NCI-H2196 treated with DMSO at 0.1 percent for 48 hours (cell line): ENCODE measurements around the gene GGT6.

Source experiments
- DNase-seq: peaks from one replicate; lab custom pipeline; 2025; ENCODE audit not compliant: unreplicated experiment; lab: John Stamatoyannopoulos, UW

Gene GGT6

GRCh38 chr17:4540224-4540651, 20.1 kb downstream of the GGT6 start:
- no peak for DNase-seq

GRCh38 chr17:4539576-4540223, 20.7 kb downstream of the GGT6 start:
- DNase-seq: no peak

GRCh38 chr17:4539025-4539424, 21.4 kb downstream of the GGT6 start:
- no peak for DNase-seq

GRCh38 chr17:4538236-4539002, 22.0 kb downstream of the GGT6 start:
- no peak for DNase-seq

- DNase-seq: no peak
Observed at GRCh38 chr17:4537451-4538235, 22.7 kb downstream of the GGT6 start.

GRCh38 chr17:4536742-4537411, 23.5 kb downstream of the GGT6 start:
- no peak for DNase-seq

- DNase-seq: no peak
Observed at GRCh38 chr17:4536259-4536741, 24.1 kb downstream of the GGT6 start.

- no peak for DNase-seq
Observed at GRCh38 chr17:4535667-4536258, 24.6 kb downstream of the GGT6 start.

- no peak for DNase-seq
Observed at GRCh38 chr17:4534928-4535666, 25.3 kb downstream of the GGT6 start.

- DNase-seq: no peak
Observed at GRCh38 chr17:4534515-4534914, 25.9 kb downstream of the GGT6 start.

- no peak for DNase-seq
Observed at GRCh38 chr17:4533523-4534504, 26.6 kb downstream of the GGT6 start.

GRCh38 chr17:4532860-4533522, 27.4 kb downstream of the GGT6 start:
- no peak for DNase-seq

- DNase-seq: no peak
Observed at GRCh38 chr17:4531988-4532736, 28.2 kb downstream of the GGT6 start.

- DNase-seq: no peak
Observed at GRCh38 chr17:4530799-4531730, 29.3 kb downstream of the GGT6 start.

GRCh38 chr17:4529533-4530152, 30.7 kb downstream of the GGT6 start:
- DNase-seq: no peak

- no peak for DNase-seq
Observed at GRCh38 chr17:4527566-4528125, 32.7 kb downstream of the GGT6 start.
